CD4-positive, alpha-beta T cell treated with Interleukin-10 for 1 hour (primary cell): ENCODE measurements around the gene RBMY1E.
"Not testable (repeated sequence)": the region's sequence is repeated elsewhere in the genome, so short reads cannot be mapped to it uniquely, and the experiment has no call there.

Source experiments
- DNase-seq: peaks from one replicate; pipeline ENCODE4 v3.0.0-alpha.2; 2020

RBMY1E gene

GRCh38 chrY:21917932-21918331 is at the start of gene RBMY1E:
TSS of gene RBMY1E (minus strand) at chrY:21918032. CDS start at chrY:21916054, 1,978 bp downstream.
- DNase-seq, result not testable (repeated sequence)

GRCh38 chrY:21894426-21894825 is 23.4 kb downstream of the RBMY1E start, which contains the start of gene RBMY1D:
TSS of gene RBMY1D (minus strand) at chrY:21894526. CDS start at chrY:21892513, 2,013 bp downstream.
- DNase-seq, result not testable (repeated sequence)

- not testable (repeated sequence) for DNase-seq
Observed at GRCh38 chrY:21869407-21870076, 48.3 kb downstream of the RBMY1E start.
